Activated CD4-positive, alpha-beta T cell treated with anti-CD3 and anti-CD28 coated beads, Interleukin-2, amount 10 ng/mL, durations not matched to agents 7 days and 5 days (primary cell): Measurements from ENCODE around the gene ENTPD8. TPM values are rescaled to one million over a fixed set of nuclear protein-coding genes. Genes with fewer than 3 reads are reported as not detected.

Source experiments
- CTCF ChIA-PET: fragments of 350-600 bp; sonication (Branson Sonifier 250); formaldehyde crosslinking; loops from one replicate; lab custom pipeline; 2021; ENCODE audit warnings: antibody characterized with exemption; lab: Charles Lee
- POLR2A ChIA-PET: fragments of 350-600 bp; sonication (Branson Sonifier 250); formaldehyde crosslinking; loops from one replicate; lab custom pipeline; 2021; ENCODE audit warnings: antibody characterized with exemption; lab: Charles Lee
- DNase-seq: peaks from one replicate; pipeline ENCODE4 v3.0.0-alpha.2; 2020
- H3K27ac Mint-ChIP-seq: one replicate; pipeline ENCODE4 v1.8.0; 2021; ENCODE audit warnings: mild to moderate bottlenecking, moderate library complexity, mixed read lengths
- H3K27me3 Mint-ChIP-seq: one replicate; pipeline ENCODE4 v1.8.0; 2021; ENCODE audit warnings: mixed read lengths
- H3K36me3 Mint-ChIP-seq: one replicate; pipeline ENCODE4 v1.8.0; 2021; ENCODE audit warnings: low read depth, mixed read lengths
- H3K4me1 Mint-ChIP-seq: one replicate; pipeline ENCODE4 v1.8.0; 2021; ENCODE audit warnings: mixed read lengths
- H3K4me3 Mint-ChIP-seq: one replicate; pipeline ENCODE4 v1.8.0; 2021; ENCODE audit warnings: mild to moderate bottlenecking, moderate library complexity, mixed read lengths
- H3K9me3 Mint-ChIP-seq: one replicate; pipeline ENCODE4 v1.8.0; 2021; ENCODE audit warnings: mixed read lengths
- total RNA-seq, 2 experiments: library from RNA; stranded (reverse); gene quantifications; one replicate each; pipeline ENCODE4 v1.2.3, GENCODE V29; 2021

Gene ENTPD8, protein sequence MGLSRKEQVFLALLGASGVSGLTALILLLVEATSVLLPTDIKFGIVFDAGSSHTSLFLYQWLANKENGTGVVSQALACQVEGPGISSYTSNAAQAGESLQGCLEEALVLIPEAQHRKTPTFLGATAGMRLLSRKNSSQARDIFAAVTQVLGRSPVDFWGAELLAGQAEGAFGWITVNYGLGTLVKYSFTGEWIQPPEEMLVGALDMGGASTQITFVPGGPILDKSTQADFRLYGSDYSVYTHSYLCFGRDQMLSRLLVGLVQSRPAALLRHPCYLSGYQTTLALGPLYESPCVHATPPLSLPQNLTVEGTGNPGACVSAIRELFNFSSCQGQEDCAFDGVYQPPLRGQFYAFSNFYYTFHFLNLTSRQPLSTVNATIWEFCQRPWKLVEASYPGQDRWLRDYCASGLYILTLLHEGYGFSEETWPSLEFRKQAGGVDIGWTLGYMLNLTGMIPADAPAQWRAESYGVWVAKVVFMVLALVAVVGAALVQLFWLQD
- total RNA-seq, result not detected

- peaks cover 18% of the 10 kb centered on the region for H3K27me3 Mint-ChIP-seq
- H3K9me3 Mint-ChIP-seq, result no peaks in the 10 kb centered on the region
- ChIA-PET CTCF (interaction anchor here (0.6 to 1.1 kb wide), 2 partner anchors 15 to 792 kb away, joined by 3 read pairs; no protein-coding TSS in a partner anchor), POLR2A (no interaction called here)
- no peak for DNase-seq
- H3K36me3 Mint-ChIP-seq, result no peaks in the 10 kb centered on the region
- H3K4me1 Mint-ChIP-seq, result peaks cover 13% of the 10 kb centered on the region
- peak within 1 kb of the TSS; percentile 52 for H3K4me3 Mint-ChIP-seq
- H3K27ac Mint-ChIP-seq, result no peak within 1 kb of the TSS
Observed at GRCh38 chr9:137441289-137441934, at the start of gene ENTPD8. TSS of gene ENTPD8 (minus strand) at chr9:137441357. CDS start at chr9:137438285, 3,072 bp downstream.

- H3K27me3 Mint-ChIP-seq, result no peaks in the 10 kb centered on the region
- H3K9me3 Mint-ChIP-seq, result no peaks in the 10 kb centered on the region
- no peak overlapping the region for H3K4me3 Mint-ChIP-seq
- ChIA-PET POLR2A (interaction anchor here (0.6 kb wide), 2 partner anchors 9 to 44 kb away, joined by 3 read pairs; no protein-coding TSS in a partner anchor), CTCF (interaction anchor here (2.4 kb wide), 1 partner anchor 27 kb away, joined by 6 read pairs; no protein-coding TSS in a partner anchor)
- peaks cover 25% of the 10 kb centered on the region for H3K4me1 Mint-ChIP-seq
- DNase-seq, result no peak
- peak overlapping the region; percentile 46 for H3K27ac Mint-ChIP-seq
- H3K36me3 Mint-ChIP-seq, result no peaks in the 10 kb centered on the region
Observed at GRCh38 chr9:137490532-137491186, 49.5 kb upstream of the ENTPD8 start.

DNA sequence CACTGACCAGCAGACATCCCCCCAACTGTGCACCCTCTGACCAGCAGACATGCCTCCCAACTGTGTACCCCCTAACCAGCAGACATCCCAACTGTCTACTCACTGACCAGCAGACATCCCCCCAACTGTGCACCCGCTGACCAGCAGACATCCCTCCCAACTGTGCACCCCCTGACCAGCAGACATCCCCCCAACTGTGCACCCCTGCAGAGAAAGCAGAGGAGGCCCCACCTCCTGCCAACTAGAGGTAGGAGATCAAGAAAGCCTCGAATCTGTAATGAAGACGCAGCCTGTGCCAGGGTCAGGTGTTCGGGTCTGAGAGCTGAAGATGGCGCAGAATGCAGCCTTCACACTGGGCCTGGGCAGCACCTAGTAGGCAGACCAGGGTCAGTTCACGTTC lies 47.7 kb upstream of the ENTPD8 start:
- peaks cover 23% of the 10 kb centered on the region for H3K4me1 Mint-ChIP-seq
- H3K36me3 Mint-ChIP-seq, result no peaks in the 10 kb centered on the region
- CTCF ChIA-PET, result no interaction called here
- no peak overlapping the region for H3K4me3 Mint-ChIP-seq
- H3K9me3 Mint-ChIP-seq, result no peaks in the 10 kb centered on the region
- POLR2A ChIA-PET, result no interaction called here
- no peak for DNase-seq
- H3K27ac Mint-ChIP-seq, result no peak overlapping the region
- H3K27me3 Mint-ChIP-seq, result no peaks in the 10 kb centered on the region

DNA sequence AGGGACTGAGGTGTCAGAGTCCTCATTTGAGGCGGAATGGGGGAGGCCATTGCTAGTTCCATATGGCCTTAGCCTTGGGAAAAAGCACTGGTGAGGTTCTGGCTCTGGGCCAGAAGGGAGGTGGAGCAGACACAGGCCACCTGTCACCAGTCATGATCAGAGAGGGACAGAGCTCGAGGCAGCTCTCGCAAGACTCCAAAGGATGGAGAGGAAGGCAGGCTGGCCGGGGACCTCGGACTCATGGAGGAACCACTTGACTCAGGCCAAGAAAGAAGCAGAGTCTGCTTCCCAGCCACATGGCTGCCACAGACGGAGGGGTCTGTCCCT lies 47.1 kb upstream of the ENTPD8 start:
- ChIA-PET CTCF (no interaction called here), POLR2A (no interaction called here)
- no peaks in the 10 kb centered on the region for H3K36me3 Mint-ChIP-seq
- H3K4me1 Mint-ChIP-seq, result peaks cover 24% of the 10 kb centered on the region
- DNase-seq, result no peak
- H3K9me3 Mint-ChIP-seq, result no peaks in the 10 kb centered on the region
- no peak overlapping the region for H3K4me3 Mint-ChIP-seq
- H3K27me3 Mint-ChIP-seq, result no peaks in the 10 kb centered on the region
- H3K27ac Mint-ChIP-seq, result no peak overlapping the region

- no peaks in the 10 kb centered on the region for H3K9me3 Mint-ChIP-seq
- no peaks in the 10 kb centered on the region for H3K36me3 Mint-ChIP-seq
- no peak overlapping the region for H3K4me3 Mint-ChIP-seq
- no peak overlapping the region for H3K27ac Mint-ChIP-seq
- ChIA-PET CTCF (no interaction called here), POLR2A (no interaction called here)
- no peaks in the 10 kb centered on the region for H3K27me3 Mint-ChIP-seq
- no peak for DNase-seq
- H3K4me1 Mint-ChIP-seq, result peaks cover 30% of the 10 kb centered on the region
Observed at GRCh38 chr9:137487454-137488326, 46.5 kb upstream of the ENTPD8 start.

DNA sequence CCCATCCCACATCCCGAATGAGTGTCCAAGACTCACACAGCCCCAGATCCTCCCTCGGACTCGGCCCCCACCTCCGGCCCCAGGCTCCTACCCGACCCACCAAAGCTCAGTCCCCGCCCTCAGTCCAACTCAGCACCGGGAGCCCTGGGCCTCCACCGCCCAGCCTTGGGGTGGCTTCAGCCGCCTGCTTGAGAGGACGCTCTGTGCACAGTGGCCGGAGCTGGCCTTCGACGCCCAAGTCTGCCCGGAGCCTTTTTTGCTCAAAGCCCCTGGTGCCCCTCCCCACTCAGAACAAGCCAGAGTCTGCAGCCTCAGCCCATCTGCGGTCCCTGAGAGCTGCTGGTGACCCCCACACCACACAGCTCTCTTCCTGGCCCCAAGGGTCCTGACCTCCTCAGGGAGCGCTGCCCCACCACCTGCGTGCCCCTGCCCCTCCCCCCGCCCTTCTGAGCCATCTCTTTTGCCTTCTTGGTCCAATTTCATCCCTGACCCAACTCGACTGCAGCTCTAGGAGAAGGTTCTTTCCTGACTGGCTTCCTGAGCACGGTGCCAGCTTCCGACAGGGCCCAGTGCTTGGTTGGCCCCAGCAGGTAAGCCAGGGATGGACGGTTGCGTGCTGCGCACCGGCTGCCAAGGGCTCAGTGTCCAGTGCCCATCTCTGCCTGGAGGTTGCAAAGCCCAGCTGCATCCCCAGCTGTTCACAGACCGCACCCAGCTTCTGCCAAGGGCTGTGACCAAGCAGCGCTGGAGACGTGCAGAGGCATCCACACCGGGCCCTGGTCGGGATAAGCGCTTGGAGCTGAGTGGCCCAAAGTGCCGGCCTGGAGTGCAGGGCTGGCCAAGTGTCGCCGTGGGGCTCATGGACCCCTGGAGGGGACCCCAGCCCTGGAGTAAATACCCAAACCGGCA lies 45.6 kb upstream of the ENTPD8 start:
- Mint-ChIP-seq H3K27ac (peak overlapping the region; percentile 60), H3K27me3 (no peaks in the 10 kb centered on the region), H3K4me1 (peaks cover 35% of the 10 kb centered on the region), H3K9me3 (no peaks in the 10 kb centered on the region), H3K36me3 (no peaks in the 10 kb centered on the region), H3K4me3 (no peak overlapping the region)
- no peak for DNase-seq
- ChIA-PET CTCF (no interaction called here), POLR2A (no interaction called here)

- no peaks in the 10 kb centered on the region for H3K9me3 Mint-ChIP-seq
- H3K4me3 Mint-ChIP-seq, result no peak overlapping the region
- H3K36me3 Mint-ChIP-seq, result no peaks in the 10 kb centered on the region
- peak overlapping the region; percentile 60 for H3K27ac Mint-ChIP-seq
- ChIA-PET POLR2A (no interaction called here), CTCF (no interaction called here)
- DNase-seq, result no peak
- no peaks in the 10 kb centered on the region for H3K27me3 Mint-ChIP-seq
- H3K4me1 Mint-ChIP-seq, result peaks cover 37% of the 10 kb centered on the region
Observed at GRCh38 chr9:137486141-137486490, 45.0 kb upstream of the ENTPD8 start.

GRCh38 chr9:137485343-137486140 lies 44.4 kb upstream of the ENTPD8 start:
- H3K36me3 Mint-ChIP-seq, result no peaks in the 10 kb centered on the region
- H3K9me3 Mint-ChIP-seq, result no peaks in the 10 kb centered on the region
- no peak overlapping the region for H3K27ac Mint-ChIP-seq
- H3K4me3 Mint-ChIP-seq, result no peak overlapping the region
- POLR2A ChIA-PET, result no interaction called here
- peaks cover 35% of the 10 kb centered on the region for H3K4me1 Mint-ChIP-seq
- DNase-seq, result no peak
- CTCF ChIA-PET, result no interaction called here
- H3K27me3 Mint-ChIP-seq, result no peaks in the 10 kb centered on the region

GRCh38 chr9:137484551-137485315 lies 43.6 kb upstream of the ENTPD8 start:
- ChIA-PET POLR2A (no interaction called here), CTCF (no interaction called here)
- H3K27me3 Mint-ChIP-seq, result no peaks in the 10 kb centered on the region
- no peak overlapping the region for H3K4me3 Mint-ChIP-seq
- no peaks in the 10 kb centered on the region for H3K9me3 Mint-ChIP-seq
- H3K27ac Mint-ChIP-seq, result no peak overlapping the region
- no peaks in the 10 kb centered on the region for H3K36me3 Mint-ChIP-seq
- peaks cover 31% of the 10 kb centered on the region for H3K4me1 Mint-ChIP-seq
- DNase-seq, result no peak

GRCh38 chr9:137482094-137482781 lies 41.1 kb upstream of the ENTPD8 start:
- ChIA-PET CTCF (interaction anchor here (0.6 to 0.8 kb wide), 2 partner anchors 12 to 14 kb away, joined by 3 read pairs; no protein-coding TSS in a partner anchor), POLR2A (interaction anchor here (0.7 kb wide), 1 partner anchor 8 kb away, joined by 3 read pairs; no protein-coding TSS in a partner anchor)
- Mint-ChIP-seq H3K27ac (peak overlapping the region; percentile 87), H3K4me1 (peaks cover 35% of the 10 kb centered on the region), H3K27me3 (no peaks in the 10 kb centered on the region), H3K36me3 (no peaks in the 10 kb centered on the region), H3K9me3 (no peaks in the 10 kb centered on the region), H3K4me3 (peak overlapping the region; percentile 18)
- DNase-seq, result peak; percentile 62
